RWPE1 (cell line): ENCODE results near the gene SCAF1.

Experiments
- CTCF ChIA-PET: fragments of 350-600 bp; sonication (Branson Sonifier 250); formaldehyde crosslinking; extraction: SDS; loops from one replicate; lab custom pipeline; 2021; lab: Yijun Ruan, JAX
- POLR2A ChIA-PET: fragments of 400-600 bp; formaldehyde crosslinking; extraction: SDS; loops from one replicate; lab custom pipeline; 2020; ENCODE audit warnings: antibody characterized with exemption; ENCODE audit not compliant: low non-redundant PET; lab: Yijun Ruan, JAX
- DNase-seq: peaks from one replicate; pipeline ENCODE4 v3.0.0; 2012; ENCODE audit warnings: low spot score
- H3K27ac ChIP-seq: fragments of 450-650 bp; 2 replicates; pipeline ENCODE4 v1.5.1; 2017
- TF ChIP-seq, protein P1 (sequence below): fragments of 450-650 bp; conservative IDR thresholded peaks from 2 replicates; pipeline ENCODE4 v1.5.1; 2017; ENCODE audit warnings: low read depth, mild to moderate bottlenecking

Gene SCAF1

DNA sequence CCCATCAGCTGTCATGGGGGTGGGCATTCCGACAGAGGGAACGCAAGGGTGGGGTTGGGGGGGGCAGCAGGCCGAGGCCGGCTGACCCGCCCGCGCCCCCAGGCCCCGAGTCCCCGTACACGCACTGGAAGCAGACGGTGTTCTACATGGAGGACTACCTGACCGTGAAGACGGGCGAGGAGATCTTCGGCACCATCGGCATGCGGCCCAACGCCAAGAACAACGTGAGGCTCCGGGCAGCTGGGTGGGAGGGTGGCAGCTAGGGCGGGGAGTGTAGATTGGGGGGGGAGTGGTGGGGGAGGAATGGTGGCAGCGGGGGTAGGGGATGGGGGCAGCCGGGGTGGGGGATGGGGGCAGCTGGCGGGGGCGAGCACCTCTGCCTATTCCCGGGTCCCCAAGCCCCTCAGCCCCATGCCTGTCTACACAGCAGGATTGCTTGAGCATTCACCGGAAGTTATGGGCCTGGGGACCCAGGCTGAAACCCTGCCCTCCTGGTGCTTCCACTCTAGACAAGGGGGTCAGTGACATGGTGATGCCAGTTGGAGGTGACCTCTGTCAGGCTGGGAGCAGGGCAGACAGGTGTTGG, 44.6 kb downstream of the SCAF1 start:
- CTCF ChIA-PET, result no interaction called here
- H3K27ac ChIP-seq, result peak overlapping the region; percentile 34
- POLR2A ChIA-PET, result no interaction called here
- TF ChIP-seq, protein P1, sequence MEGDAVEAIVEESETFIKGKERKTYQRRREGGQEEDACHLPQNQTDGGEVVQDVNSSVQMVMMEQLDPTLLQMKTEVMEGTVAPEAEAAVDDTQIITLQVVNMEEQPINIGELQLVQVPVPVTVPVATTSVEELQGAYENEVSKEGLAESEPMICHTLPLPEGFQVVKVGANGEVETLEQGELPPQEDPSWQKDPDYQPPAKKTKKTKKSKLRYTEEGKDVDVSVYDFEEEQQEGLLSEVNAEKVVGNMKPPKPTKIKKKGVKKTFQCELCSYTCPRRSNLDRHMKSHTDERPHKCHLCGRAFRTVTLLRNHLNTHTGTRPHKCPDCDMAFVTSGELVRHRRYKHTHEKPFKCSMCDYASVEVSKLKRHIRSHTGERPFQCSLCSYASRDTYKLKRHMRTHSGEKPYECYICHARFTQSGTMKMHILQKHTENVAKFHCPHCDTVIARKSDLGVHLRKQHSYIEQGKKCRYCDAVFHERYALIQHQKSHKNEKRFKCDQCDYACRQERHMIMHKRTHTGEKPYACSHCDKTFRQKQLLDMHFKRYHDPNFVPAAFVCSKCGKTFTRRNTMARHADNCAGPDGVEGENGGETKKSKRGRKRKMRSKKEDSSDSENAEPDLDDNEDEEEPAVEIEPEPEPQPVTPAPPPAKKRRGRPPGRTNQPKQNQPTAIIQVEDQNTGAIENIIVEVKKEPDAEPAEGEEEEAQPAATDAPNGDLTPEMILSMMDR, result no peak
- DNase-seq, result no peak

DNA sequence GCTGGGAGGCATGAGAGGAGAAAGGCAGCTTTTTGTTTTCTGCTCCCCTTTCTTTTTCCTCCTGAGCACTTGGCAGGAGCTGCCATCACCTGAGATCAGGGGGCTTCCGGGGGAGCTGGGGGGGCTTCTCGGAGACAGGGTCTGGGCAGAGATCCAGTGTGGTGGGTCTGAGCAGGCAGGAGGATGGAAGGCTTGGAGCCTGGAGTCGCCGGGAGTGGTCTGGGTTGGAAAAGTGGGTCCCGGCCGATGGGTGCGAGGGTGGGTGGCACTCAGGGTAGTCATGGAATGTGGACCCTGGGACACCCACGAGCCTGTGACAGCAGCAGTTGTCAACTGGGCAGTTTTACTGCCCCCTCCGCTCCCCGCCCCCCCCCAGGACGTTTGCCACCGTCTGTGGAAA, 45.1 kb downstream of the SCAF1 start:
- ChIA-PET CTCF (interaction anchor here (0.7 kb wide), 1 partner anchor 220 kb away, joined by 4 read pairs; no protein-coding TSS in a partner anchor), POLR2A (no interaction called here)
- H3K27ac ChIP-seq, result peak overlapping the region; percentile 34
- DNase-seq, result no peak
- TF ChIP-seq, protein P1, result no peak

DNA sequence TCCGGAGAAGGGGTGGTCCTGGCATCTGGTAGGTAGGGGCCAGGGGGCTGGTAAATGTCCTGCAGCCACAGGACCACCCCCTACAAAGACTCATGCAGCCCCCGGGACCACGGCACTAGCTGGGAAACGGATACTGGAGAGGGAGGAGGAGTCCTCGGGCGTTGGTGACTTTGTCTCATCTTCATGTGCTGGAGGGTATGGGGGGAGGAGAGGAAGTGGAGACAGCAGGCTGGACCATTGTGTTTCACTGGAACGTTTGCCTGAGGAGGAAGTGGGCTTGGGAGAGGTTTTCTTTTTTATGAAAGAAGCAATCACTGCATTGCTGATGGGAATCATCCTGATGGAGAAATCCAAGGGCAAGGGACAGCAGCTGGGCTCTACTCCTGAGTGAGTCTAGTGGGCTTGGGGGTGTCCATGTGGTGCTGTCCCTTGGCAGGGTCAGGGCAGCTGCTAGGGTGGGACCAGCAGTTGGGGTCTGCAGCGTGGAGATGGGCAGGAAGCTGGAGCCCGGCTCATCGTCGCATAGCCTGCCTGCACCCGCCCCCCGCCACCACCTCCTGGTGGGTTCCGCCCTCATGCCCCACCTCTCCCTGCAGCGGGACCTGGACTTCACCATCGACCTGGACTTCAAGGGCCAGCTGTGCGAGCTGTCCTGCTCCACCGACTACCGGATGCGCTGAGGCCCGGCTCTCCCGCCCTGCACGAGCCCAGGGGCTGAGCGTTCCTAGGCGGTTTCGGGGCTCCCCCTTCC, 45.7 kb downstream of the SCAF1 start:
- POLR2A ChIA-PET, result no interaction called here
- DNase-seq, result no peak
- peak overlapping the region; percentile 34 for H3K27ac ChIP-seq
- CTCF ChIA-PET, result interaction anchor here (0.7 kb wide), 2 partner anchors 9 to 220 kb away, joined by 3 to 4 read pairs; no protein-coding TSS in a partner anchor
- TF ChIP-seq, protein P1, result no peak

DNA sequence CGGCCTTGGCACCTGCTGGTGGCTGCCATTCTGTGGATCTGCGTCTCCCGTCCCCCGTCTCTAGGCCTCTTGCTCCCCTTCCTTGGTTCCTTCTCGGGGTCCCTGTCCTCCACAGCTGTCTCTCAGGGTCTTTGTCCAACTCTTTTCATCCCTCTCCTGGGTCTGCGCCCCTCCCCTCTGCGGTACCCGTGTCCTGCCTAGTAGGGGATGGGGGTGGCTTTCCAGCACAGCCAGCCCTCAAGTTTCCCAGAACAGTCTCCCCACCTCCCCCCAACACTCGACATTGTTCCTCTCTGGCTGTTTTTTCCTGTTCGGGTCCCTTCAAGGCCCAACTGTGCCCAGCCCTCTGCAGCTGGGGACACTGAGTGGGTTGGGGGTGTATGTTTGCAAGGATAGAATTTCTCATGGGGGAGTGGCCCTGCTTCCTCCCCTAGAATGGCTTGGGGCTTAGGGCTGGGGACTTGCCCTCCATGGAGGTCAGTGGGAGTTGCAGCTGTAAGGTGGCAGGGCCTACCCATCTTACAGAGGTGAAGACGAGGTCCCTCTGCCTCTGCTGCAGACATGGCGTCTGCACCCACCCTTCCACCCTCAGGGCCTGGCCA, 46.6 kb downstream of the SCAF1 start:
- H3K27ac ChIP-seq, result peak overlapping the region; percentile 34; the same call in 1 of the 2 replicates

DNA sequence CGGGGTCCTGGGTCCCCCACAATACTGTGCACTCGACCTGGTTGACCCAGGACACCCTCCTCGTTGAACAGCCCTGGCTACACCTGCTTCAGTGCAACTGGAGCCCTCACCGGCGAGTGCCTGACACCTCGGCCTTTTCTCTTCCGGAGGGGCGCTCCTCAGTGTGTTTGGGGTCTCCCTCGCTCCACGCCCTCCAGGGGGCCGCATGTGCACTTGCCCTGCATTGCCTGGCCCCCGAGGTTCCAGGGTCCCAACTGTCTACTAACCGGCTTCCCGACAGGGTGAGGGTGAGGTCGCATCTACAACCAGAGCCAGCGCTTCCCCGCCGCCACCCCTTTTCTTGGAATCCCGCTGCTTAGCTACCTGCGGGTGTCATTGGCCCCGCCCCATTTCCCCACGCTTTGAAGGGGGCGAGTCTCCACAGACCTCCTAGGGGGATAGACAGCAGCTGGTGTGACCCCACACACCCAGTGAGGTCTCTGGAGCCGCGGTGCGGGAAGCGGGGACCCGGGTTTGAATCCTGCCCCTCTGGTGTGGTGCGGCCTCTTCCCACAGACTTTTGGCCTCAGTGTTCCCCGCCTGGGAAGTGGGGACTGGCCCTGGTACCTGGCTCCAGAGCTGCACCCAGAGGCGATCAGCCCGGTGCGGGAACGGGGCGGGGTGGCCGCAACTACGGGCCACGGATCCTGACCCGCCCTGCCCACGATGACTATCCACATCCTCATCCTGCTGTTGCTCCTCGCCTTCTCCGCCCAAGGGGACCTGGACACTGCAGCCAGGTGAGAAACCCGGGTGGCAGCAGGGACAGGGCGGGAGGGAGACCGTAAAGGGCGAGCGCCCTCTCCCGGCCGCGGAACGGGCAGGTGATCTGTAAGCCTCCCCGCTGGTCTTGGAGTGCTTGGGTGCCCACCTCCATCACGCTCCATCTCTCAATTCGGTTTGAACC, 47.4 kb downstream of the SCAF1 start, which contains the start of gene ADM5:
Gene ADM5 (plus strand): TSS at position 462 of the 946 bp plus-strand sequence. CDS start 244 bp downstream, at position 706.
- ChIA-PET CTCF (interaction anchor here (0.5 to 1.3 kb wide), 3 partner anchors 8 to 119 kb away, joined by 3 to 5 read pairs (median 5); no protein-coding TSS in a partner anchor), POLR2A (no interaction called here)
- TF ChIP-seq, protein P1, result peak; percentile 43
- H3K27ac ChIP-seq, result peak within 1 kb of the TSS; percentile 34; the same call in 1 of the 2 replicates
- no peak for DNase-seq

More for the DNA sequence above, 46.6 kb downstream of the SCAF1 start:
- POLR2A ChIA-PET, result no interaction called here
- CTCF ChIA-PET, result interaction anchor here (0.7 to 1.3 kb wide), 3 partner anchors 8 to 10 kb away, joined by 3 to 5 read pairs (median 5); no protein-coding TSS in a partner anchor
- TF ChIP-seq, protein P1, result no peak
- no peak for DNase-seq
